Thyroid gland (tissue), 4 donors: ENCODE measurements around the gene HIVEP3. TPM values are rescaled to one million over a fixed set of nuclear protein-coding genes. Genes with fewer than 3 reads are reported as not detected.
A peak's percentile ranks its signal among the peaks of the same experiment; 100 is the strongest.

Experiments used
- DNase-seq, 2 donors: peaks; one replicate each; pipeline ENCODE4 v3.0.0-alpha.2; 2019
- H3K27ac ChIP-seq, 3 donors: fragments of 200-600 bp; sonication (generic); 1 replicate in 2 of 3; 2 replicates in 1 of 3; pipeline ENCODE4 v1.5.1; 2016 to 2019; ENCODE audit warnings: mild to moderate bottlenecking in 1 of 3, moderate library complexity in 1 of 3
- H3K27me3 ChIP-seq: fragments of 200-600 bp; sonication (generic); one replicate; pipeline ENCODE4 v1.5.1; 2019
- H3K36me3 ChIP-seq, 2 donors: fragments of 200-600 bp; sonication (generic); one replicate each; pipeline ENCODE4 v1.5.1; 2016 to 2019
- H3K4me1 ChIP-seq, 2 donors: fragments of 200-600 bp; sonication (generic); one replicate each; pipeline ENCODE4 v1.5.1; 2017 to 2019
- H3K4me3 ChIP-seq, 3 donors: fragments of 200-600 bp; sonication (generic); replicated peaks in 1 of 3; 1 replicate in 2 of 3; 2 replicates in 1 of 3; pipeline ENCODE4 v1.5.1; 2016; ENCODE audit warnings: mild to moderate bottlenecking in 1 of 3
- H3K9me3 ChIP-seq: fragments of 200-600 bp; sonication (generic); one replicate; pipeline ENCODE4 v1.5.1; 2017
- CTCF ChIP-seq, 6 experiments: fragments of 200-600 bp in 3 of 6; fragments of 450-650 bp in 3 of 6; sonication (generic) in 3 of 6; IDR thresholded peaks; one replicate each; pipeline ENCODE4 v1.5.1; 2016 to 2019; ENCODE audit warnings: antibody characterized with exemption in 6 of 6, mild to moderate bottlenecking in 2 of 6, inconsistent platforms in 1 of 6, moderate library complexity in 1 of 6
- POLR2A ChIP-seq, 2 donors: fragments of 450-650 bp; IDR thresholded peaks; one replicate each; pipeline ENCODE4 v1.6.1; 2017; ENCODE audit warnings: antibody characterized with exemption in 2 of 2, mild to moderate bottlenecking in 2 of 2, moderate library complexity in 1 of 2
- WGBS, 2 donors: methylation state at CpG; one replicate each; pipeline ENCODE4 v1.1.5; 2017; 5-methylcytosine and 5-hydroxymethylcytosine counted together
- intact Hi-C: fragments of 100-400 bp; cut with DNase I; formaldehyde crosslinking; loops from one replicate; pipeline ENCODE4 v1.15.1; 2023
- total RNA-seq, 4 donors: library from RNA; depleted of rRNA; stranded (reverse); fragments of >200 nt; gene quantifications; one replicate each; pipeline ENCODE4 v1.2.3, GENCODE V29; 2016

Gene HIVEP3
- total RNA-seq, 4 donors from 2014 or later, result 9.7 to 13.5 (median 12.5) TPM

GRCh38 chr1:41580520-41581172 is 338.1 kb downstream of the HIVEP3 start:
- no peak for TF ChIP-seq CTCF (IDR thresholded peaks at IDR 0.05)
- no peak for TF ChIP-seq POLR2A (IDR thresholded peaks at IDR 0.05)
- Histone ChIP-seq H3K4me1 (peaks cover 8 to 13% of the 10 kb centered on the region in 2 donors), H3K4me3 (no peak overlapping the region), H3K36me3 (no peaks in the 10 kb centered on the region), H3K9me3 (no peaks in the 10 kb centered on the region), H3K27ac (no peak overlapping the region), H3K27me3 (no peaks in the 10 kb centered on the region)
- 91 to 94% methylated on average over 7 of the region's 7 CpGs for WGBS, 2 donors
- intact Hi-C loops, result loop anchor here (10.0 kb wide), 2 partner anchors 444 to 584 kb away; partner anchors contain the start of gene GUCA2A
- DNase-seq, result no peak

GRCh38 chr1:41580021-41580420 is 338.7 kb downstream of the HIVEP3 start:
- H3K27me3 ChIP-seq, result no peaks in the 10 kb centered on the region
- no peaks in the 10 kb centered on the region for H3K9me3 ChIP-seq
- H3K27ac ChIP-seq, result no peak overlapping the region
- H3K4me1 ChIP-seq, result peaks cover 13 to 16% of the 10 kb centered on the region in 2 donors
- TF ChIP-seq CTCF (IDR thresholded peaks at IDR 0.05), result no peak
- TF ChIP-seq POLR2A (IDR thresholded peaks at IDR 0.05), result no peak
- H3K36me3 ChIP-seq, result no peaks in the 10 kb centered on the region
- H3K4me3 ChIP-seq, result no peak overlapping the region
- DNase-seq, result no peak
- intact Hi-C loops, result loop anchor here (10.0 kb wide), 2 partner anchors 445 to 585 kb away; partner anchors contain the start of gene GUCA2A
- 90 to 92% methylated on average over 6 of the region's 6 CpGs for WGBS, 2 donors

- H3K4me1 ChIP-seq, result peaks cover 22 to 28% of the 10 kb centered on the region in 2 donors
- H3K4me3 ChIP-seq, result no peak overlapping the region
- TF ChIP-seq POLR2A (IDR thresholded peaks at IDR 0.05) (no peak), CTCF (IDR thresholded peaks at IDR 0.05) (peak in 4 of 6 experiments; percentile 32 to 50 (median 46))
- no peaks in the 10 kb centered on the region for H3K27me3 ChIP-seq
- DNase-seq, result no peak
- H3K9me3 ChIP-seq, result no peaks in the 10 kb centered on the region
- H3K27ac ChIP-seq, result no peak overlapping the region
- WGBS, 2 donors, result 71 to 82% methylated on average over 4 of the region's 4 CpGs
- intact Hi-C loops, result loop anchor here (10.0 kb wide), 1 partner anchor 216 kb away; no protein-coding TSS in a partner anchor
- no peaks in the 10 kb centered on the region for H3K36me3 ChIP-seq
Observed at GRCh38 chr1:41578712-41579335, 339.9 kb downstream of the HIVEP3 start.

GRCh38 chr1:41576620-41577019 is 342.1 kb downstream of the HIVEP3 start:
- TF ChIP-seq POLR2A (IDR thresholded peaks at IDR 0.05) (no peak), CTCF (IDR thresholded peaks at IDR 0.05) (no peak)
- intact Hi-C loops, result loop anchor here (10.0 kb wide), 1 partner anchor 218 kb away; no protein-coding TSS in a partner anchor
- H3K27me3 ChIP-seq, result no peaks in the 10 kb centered on the region
- no peak for DNase-seq
- H3K36me3 ChIP-seq, result no peaks in the 10 kb centered on the region
- WGBS, 2 donors, result 63 to 75% methylated on average over 4 of the region's 4 CpGs
- no peaks in the 10 kb centered on the region for H3K9me3 ChIP-seq
- H3K4me1 ChIP-seq, result peaks cover 22 to 29% of the 10 kb centered on the region in 2 donors
- H3K4me3 ChIP-seq, result no peak overlapping the region
- H3K27ac ChIP-seq, result peak overlapping the region in 1 of 3 donors; percentile 27

GRCh38 chr1:41576206-41576605 is 342.5 kb downstream of the HIVEP3 start:
- TF ChIP-seq CTCF (IDR thresholded peaks at IDR 0.05), result no peak
- TF ChIP-seq POLR2A (IDR thresholded peaks at IDR 0.05), result no peak
- Histone ChIP-seq H3K36me3 (no peaks in the 10 kb centered on the region), H3K27me3 (no peaks in the 10 kb centered on the region), H3K4me1 (peaks cover 22 to 29% of the 10 kb centered on the region in 2 donors), H3K9me3 (no peaks in the 10 kb centered on the region), H3K4me3 (no peak overlapping the region), H3K27ac (peak overlapping the region in 1 of 3 donors; percentile 27)
- WGBS, 2 donors, result 0% methylated on average over 1 of the region's 3 CpGs
- peak; percentile 60 to 64 for DNase-seq
- intact Hi-C loops, result loop anchor here (10.0 kb wide), 1 partner anchor 219 kb away; no protein-coding TSS in a partner anchor
